Memory B cell (primary cell): ENCODE measurements around the gene AMPD3.
A peak's percentile ranks its signal among the peaks of the same experiment; 100 is the strongest.

Experiments used
- ATAC-seq: fragments of 150-1000 bp; cut with Tn5 transposase; 2 replicates; pipeline ENCODE4 v1.10.0; 2021; ENCODE audit warnings: low read depth, mild to moderate bottlenecking, moderate library complexity
- DNase-seq, 2 donors: peaks; one replicate each; pipeline ENCODE4 v3.0.0; 2022; ENCODE audit warnings: low spot score in 2 of 2
- H3K27ac Mint-ChIP-seq: one replicate; pipeline ENCODE4 v1.8.0; 2022; ENCODE audit warnings: mild to moderate bottlenecking, moderate library complexity, mixed read lengths
- H3K27me3 Mint-ChIP-seq: one replicate; pipeline ENCODE4 v1.8.0; 2022; ENCODE audit warnings: mixed read lengths
- H3K36me3 Mint-ChIP-seq: one replicate; pipeline ENCODE4 v1.8.0; 2022; ENCODE audit warnings: mild to moderate bottlenecking, mixed read lengths
- H3K4me1 Mint-ChIP-seq: one replicate; pipeline ENCODE4 v1.8.0; 2022; ENCODE audit warnings: mixed read lengths
- H3K4me3 Mint-ChIP-seq: one replicate; pipeline ENCODE4 v1.8.0; 2022; ENCODE audit warnings: mild to moderate bottlenecking, moderate library complexity, mixed read lengths
- H3K9me3 Mint-ChIP-seq: one replicate; pipeline ENCODE4 v1.8.0; 2022; ENCODE audit warnings: mixed read lengths

AMPD3 gene

DNA sequence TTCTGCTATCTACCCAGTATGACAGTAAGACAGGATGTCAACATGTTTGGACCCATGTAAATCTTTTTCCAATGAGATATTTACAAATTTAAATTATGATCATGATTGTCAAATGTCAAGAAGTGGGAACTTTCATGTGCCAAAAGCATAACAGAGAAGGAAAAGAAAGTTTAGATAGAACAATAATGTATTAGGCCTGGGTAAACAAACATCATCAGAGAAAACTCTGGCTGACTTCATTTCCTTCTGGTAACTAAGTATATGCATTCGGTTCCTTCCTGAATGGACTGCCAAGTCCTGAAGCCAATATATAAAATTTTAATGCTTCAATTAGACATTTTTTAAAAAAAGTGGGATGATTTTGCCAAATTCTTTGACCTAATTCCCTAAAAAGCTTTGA, 69.4 kb downstream of the AMPD3 start:
- ATAC-seq (no peak), DNase-seq (no peak)
- Mint-ChIP-seq H3K27ac (no peak overlapping the region), H3K4me3 (no peak overlapping the region), H3K27me3 (no peaks in the 10 kb centered on the region), H3K9me3 (no peaks in the 10 kb centered on the region), H3K4me1 (peaks cover 24% of the 10 kb centered on the region), H3K36me3 (peaks cover 44% of the 10 kb centered on the region)

DNA sequence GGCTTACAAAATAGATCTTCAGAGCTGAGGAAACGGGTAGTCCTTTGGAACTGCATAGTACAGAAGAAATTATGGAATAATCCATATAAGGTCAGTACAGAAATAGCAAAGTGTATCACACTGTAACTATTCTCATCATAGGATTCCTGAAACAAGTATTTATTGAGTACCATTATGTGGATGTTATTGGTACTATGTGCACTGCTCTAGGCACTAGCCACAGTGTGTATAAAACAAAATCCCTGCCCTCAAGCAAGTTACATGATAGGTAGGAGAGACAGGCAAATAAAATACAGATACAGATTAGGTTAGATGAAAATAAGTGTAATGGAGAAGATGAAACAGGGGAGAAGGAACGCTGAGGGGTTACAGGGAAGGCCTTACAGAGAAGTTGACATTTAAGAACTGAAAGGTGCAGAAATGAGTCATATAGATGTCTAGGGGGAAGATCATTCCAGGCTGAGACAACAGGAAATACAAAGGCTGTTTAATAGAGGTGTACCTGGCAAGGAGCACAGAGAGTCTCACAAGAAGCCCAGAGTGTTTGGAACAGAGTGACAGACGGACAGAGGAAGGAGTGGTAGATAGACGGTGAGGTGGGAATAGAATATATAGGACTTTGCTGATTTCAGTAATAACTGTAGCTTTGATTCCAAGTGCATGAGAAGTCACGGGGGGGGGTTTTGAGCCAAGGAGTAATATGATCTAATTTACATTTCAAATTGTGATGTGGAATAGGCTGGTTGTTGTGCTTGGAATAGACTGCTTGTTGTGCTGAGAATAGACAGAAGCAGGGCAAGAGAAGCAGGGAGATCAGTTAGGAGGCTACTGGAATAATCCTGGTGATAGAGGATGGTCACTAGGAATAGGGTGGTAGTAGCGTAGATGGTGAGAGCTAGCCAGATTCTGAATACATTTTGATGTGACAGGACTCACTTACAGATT, 72.2 kb downstream of the AMPD3 start:
- Mint-ChIP-seq H3K27me3 (no peaks in the 10 kb centered on the region), H3K36me3 (peaks cover 35% of the 10 kb centered on the region), H3K9me3 (no peaks in the 10 kb centered on the region), H3K27ac (peak overlapping the region; percentile 22), H3K4me1 (peaks cover 14% of the 10 kb centered on the region), H3K4me3 (no peak overlapping the region)
- ATAC-seq: no peak
- no peak for DNase-seq

DNA sequence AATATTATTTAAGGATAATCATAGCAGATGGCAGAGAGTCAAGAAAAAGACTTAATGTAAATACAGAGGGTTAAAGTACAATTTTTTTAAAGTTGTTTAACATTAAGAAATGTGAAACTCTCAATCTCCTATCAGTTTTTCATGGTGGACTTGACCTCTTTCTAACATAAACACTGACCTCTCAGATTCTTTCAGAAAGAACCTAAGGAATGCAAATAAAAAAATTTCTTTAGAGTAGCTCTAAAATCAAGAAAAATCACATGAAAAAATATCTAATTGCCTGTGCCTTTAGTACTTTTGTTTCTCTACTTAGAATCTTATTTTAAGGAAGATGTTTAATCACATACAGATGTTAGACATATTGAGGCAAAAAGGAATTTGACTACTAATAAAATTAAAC, 73.1 kb downstream of the AMPD3 start:
- H3K4me3 Mint-ChIP-seq: no peak overlapping the region
- ATAC-seq (no peak), DNase-seq (no peak)
- H3K9me3 Mint-ChIP-seq: no peaks in the 10 kb centered on the region
- H3K4me1 Mint-ChIP-seq: peaks cover 14% of the 10 kb centered on the region
- no peak overlapping the region for H3K27ac Mint-ChIP-seq
- peaks cover 37% of the 10 kb centered on the region for H3K36me3 Mint-ChIP-seq
- H3K27me3 Mint-ChIP-seq: no peaks in the 10 kb centered on the region

DNA sequence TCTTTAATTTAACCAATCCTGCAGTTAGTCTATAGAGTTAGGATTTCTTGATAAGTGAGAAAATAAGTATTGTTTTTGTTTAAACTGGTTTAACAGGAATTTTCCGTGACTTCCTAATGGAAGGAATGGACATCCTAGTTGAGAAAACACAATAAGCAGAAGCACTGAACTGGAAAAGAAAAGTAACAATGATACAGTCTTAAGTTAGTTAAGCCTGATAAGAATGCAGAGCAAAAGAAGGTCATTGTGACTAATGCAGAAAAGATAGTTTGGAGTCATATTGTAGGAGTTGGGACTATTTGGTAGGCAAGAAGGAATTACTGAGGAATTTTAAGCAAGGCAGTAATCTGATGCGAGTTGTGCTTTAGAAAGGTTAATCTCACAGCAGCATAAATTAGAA, 74.2 kb downstream of the AMPD3 start:
- H3K4me3 Mint-ChIP-seq: no peak overlapping the region
- H3K36me3 Mint-ChIP-seq: peaks cover 40% of the 10 kb centered on the region
- H3K9me3 Mint-ChIP-seq: no peaks in the 10 kb centered on the region
- H3K27ac Mint-ChIP-seq: peak overlapping the region; percentile 43
- DNase-seq (no peak), ATAC-seq (no peak)
- H3K27me3 Mint-ChIP-seq: no peaks in the 10 kb centered on the region
- peaks cover 21% of the 10 kb centered on the region for H3K4me1 Mint-ChIP-seq

DNA sequence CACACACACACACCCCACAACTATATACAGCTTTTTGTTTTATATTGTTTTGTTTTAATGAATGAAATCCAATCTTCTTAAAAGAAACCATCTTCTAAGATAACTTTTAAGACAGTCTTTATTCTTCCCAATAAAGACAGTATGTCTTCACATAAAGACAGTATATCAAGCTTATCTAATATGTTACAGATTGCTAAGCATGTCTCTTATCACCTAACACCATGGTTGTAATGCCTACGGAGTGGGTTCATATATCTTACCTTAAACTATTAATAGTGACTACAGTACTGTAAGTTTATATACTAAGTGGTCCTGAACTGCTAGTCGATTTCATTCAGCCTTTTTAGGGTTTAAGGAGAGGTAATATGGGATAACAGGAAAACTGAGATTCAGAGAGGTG, 77.5 kb downstream of the AMPD3 start:
- Mint-ChIP-seq H3K27ac (no peak overlapping the region), H3K4me1 (peaks cover 25% of the 10 kb centered on the region), H3K9me3 (no peaks in the 10 kb centered on the region), H3K27me3 (no peaks in the 10 kb centered on the region), H3K36me3 (peaks cover 24% of the 10 kb centered on the region), H3K4me3 (no peak overlapping the region)
- DNase-seq (no peak), ATAC-seq (no peak)

DNA sequence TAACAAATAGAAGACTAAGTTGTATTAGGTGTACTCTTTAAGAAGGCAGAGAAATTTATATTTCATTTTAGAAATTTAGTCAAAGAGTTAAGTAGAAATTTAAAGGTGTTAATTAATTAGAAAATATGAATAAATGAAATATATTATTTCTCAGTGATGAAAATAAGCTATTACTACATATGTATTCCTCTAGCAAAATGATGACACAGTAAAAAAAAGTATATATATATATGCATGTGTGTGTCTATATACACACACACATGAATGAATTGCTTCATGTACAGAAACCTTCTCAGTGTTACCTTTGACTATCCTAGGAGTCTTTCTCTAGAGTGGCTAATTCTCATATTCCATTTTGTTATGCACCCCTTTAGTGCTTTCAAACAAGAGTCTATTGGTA, 78.3 kb downstream of the AMPD3 start:
- Mint-ChIP-seq H3K4me1 (peaks cover 28% of the 10 kb centered on the region), H3K27ac (no peak overlapping the region), H3K36me3 (peaks cover 22% of the 10 kb centered on the region), H3K9me3 (no peaks in the 10 kb centered on the region), H3K4me3 (no peak overlapping the region), H3K27me3 (no peaks in the 10 kb centered on the region)
- ATAC-seq: no peak
- DNase-seq: no peak

DNA sequence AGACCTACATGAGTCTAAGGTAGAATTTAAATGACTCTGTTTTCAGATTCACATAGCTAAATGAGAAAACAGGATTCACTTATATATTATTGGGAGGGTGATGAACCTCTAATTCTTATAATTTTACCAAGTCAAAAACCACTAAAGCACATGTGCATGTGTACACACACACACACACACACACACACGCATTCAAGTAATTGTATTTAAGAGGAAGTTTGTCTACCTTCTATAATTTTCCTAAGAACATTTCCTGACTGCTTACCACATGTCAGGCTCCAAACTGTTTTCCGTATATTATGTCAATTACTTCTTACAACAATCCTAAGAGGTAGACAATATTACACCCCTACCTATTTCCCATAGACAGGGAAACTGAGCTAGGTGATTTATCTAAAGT, 79.3 kb downstream of the AMPD3 start:
- Mint-ChIP-seq H3K9me3 (no peaks in the 10 kb centered on the region), H3K4me3 (no peak overlapping the region), H3K36me3 (peaks cover 17% of the 10 kb centered on the region), H3K27me3 (no peaks in the 10 kb centered on the region), H3K4me1 (peaks cover 27% of the 10 kb centered on the region), H3K27ac (no peak overlapping the region)
- DNase-seq (no peak), ATAC-seq (no peak)

DNA sequence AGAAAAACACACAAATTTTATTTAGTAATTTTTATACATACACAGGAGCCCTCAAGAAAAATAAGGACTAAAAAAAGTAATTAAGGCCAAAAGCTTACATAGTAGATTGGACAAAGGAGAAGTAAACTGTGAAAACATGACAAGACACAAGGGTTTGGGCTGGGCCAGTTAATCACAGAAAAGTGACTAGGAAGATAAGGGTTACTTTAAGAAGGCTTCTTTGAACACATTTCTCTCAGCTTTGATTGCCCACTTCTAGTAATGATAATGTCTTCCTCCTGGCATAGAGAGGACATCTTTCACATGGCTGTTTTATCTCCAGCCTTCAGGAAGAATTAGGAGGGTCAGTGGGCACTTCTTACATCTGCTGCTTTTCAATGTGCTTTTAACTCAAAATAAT, 82.5 kb downstream of the AMPD3 start:
- peaks cover 12% of the 10 kb centered on the region for H3K36me3 Mint-ChIP-seq
- no peaks in the 10 kb centered on the region for H3K27me3 Mint-ChIP-seq
- ATAC-seq (no peak), DNase-seq (no peak)
- no peak overlapping the region for H3K27ac Mint-ChIP-seq
- H3K9me3 Mint-ChIP-seq: no peaks in the 10 kb centered on the region
- no peak overlapping the region for H3K4me3 Mint-ChIP-seq
- peaks cover 39% of the 10 kb centered on the region for H3K4me1 Mint-ChIP-seq

DNA sequence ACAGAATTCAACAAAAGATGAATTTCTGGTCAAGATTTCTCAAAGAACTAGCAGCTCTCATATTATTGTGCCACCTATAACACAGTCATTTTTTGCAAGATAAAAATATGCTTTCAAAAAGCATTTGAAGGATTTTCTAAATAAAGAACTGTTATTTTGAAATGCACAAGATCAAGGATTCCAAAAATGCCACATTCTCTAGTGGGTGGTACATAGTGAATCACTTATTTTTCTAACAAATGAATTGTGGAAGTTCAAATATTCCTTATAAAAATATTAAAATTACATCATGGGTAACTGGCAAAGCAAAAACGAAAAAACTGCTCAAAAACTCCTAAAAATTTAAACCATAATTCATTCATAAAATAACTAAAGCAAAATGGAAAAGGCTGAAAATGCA, 83.9 kb downstream of the AMPD3 start:
- H3K27ac Mint-ChIP-seq: no peak overlapping the region
- peaks cover 35% of the 10 kb centered on the region for H3K4me1 Mint-ChIP-seq
- no peaks in the 10 kb centered on the region for H3K27me3 Mint-ChIP-seq
- H3K36me3 Mint-ChIP-seq: peaks cover 10% of the 10 kb centered on the region
- no peak for ATAC-seq
- no peak overlapping the region for H3K4me3 Mint-ChIP-seq
- DNase-seq: no peak
- no peaks in the 10 kb centered on the region for H3K9me3 Mint-ChIP-seq

DNA sequence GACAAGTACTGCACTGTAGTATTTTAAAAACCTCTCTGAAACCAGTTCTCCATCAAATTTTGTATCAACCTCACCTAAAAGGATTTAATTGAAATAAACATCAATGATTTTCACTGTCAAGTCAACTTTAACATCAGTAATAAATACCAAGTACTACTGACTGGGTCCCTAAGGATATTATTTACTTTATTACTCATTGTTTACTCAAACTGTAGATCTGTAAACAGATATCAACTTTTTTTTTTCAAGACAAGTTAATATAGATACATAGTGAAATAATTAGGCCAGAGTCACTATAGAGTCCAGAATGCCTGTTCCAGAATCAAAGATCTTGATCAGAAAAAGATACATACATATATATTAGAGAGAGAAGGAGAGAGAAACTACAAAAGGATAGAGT, 84.3 kb downstream of the AMPD3 start:
- H3K27ac Mint-ChIP-seq: peak overlapping the region; percentile 98
- DNase-seq: no peak
- no peak for ATAC-seq
- peak overlapping the region; percentile 92 for H3K4me3 Mint-ChIP-seq
- H3K27me3 Mint-ChIP-seq: no peaks in the 10 kb centered on the region
- H3K36me3 Mint-ChIP-seq: peaks cover 12% of the 10 kb centered on the region
- peaks cover 33% of the 10 kb centered on the region for H3K4me1 Mint-ChIP-seq
- no peaks in the 10 kb centered on the region for H3K9me3 Mint-ChIP-seq

DNA sequence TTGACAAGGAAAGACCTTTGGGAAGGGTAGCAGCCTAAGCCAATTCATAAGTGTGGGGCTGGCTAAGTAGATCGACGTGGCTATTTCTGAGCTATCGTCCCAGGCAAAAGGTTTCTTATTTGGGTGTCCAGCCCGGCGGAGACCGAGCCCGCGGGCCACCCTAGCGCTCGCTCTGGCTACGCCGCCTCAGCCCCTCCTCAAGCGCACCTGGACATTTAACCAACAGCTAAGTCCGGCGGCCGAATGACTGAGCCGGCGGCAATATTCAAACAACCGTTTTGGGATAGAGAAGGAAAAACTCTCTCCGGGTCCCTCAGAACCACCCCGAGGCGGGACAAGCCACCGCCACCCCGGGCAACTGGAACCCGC, 85.5 kb downstream of the AMPD3 start:
- Mint-ChIP-seq H3K9me3 (no peaks in the 10 kb centered on the region), H3K4me3 (peak overlapping the region; percentile 92), H3K27ac (peak overlapping the region; percentile 98), H3K36me3 (peaks cover 14% of the 10 kb centered on the region), H3K4me1 (peaks cover 31% of the 10 kb centered on the region), H3K27me3 (no peaks in the 10 kb centered on the region)
- DNase-seq (no peak), ATAC-seq (peak; percentile 0)

DNA sequence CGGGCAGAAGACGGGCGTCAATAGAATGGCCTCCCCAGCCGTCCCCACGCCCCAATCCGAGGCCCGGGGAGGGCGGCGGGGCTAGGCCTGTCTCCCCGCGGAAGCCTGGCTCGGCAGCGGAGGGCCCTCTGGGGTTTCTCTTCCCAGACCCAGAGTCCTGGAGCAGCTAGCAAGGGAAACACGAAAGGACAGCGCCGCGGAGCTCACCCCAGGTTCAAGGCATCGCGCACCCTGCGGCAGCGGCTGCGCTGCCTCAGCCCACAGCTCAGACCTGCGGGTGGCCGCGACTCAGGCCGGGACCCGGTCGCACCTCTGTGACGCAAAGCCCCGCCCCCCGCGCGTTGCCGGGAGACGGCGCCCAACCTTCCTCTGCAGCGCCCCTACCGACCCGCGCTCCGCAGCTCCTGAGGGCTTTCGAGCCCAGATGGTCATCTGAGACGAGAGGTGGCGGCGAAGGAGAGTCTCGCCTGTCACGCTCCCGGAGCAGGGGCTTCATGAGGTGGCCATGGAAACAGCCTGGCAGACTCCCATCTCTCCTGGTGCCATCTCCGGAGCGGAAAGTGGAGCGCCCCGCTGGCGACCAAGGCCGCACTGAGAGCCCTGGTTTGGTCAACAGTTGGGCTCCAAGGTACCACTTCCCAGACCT, 86.0 kb downstream of the AMPD3 start, which contains the start of gene RNF141:
Gene RNF141, minus strand, starts transcription at position 273 of the 646 bp plus-strand sequence. CDS start 7,029 bp downstream, outside the sequence.
- peaks cover 14% of the 10 kb centered on the region for H3K36me3 Mint-ChIP-seq
- H3K27ac Mint-ChIP-seq: peak within 1 kb of the TSS; percentile 98
- H3K4me3 Mint-ChIP-seq: peak within 1 kb of the TSS; percentile 92
- peak; percentile 88 for ATAC-seq
- peaks cover 32% of the 10 kb centered on the region for H3K4me1 Mint-ChIP-seq
- DNase-seq: peak; percentile 96 to 99
- H3K9me3 Mint-ChIP-seq: no peaks in the 10 kb centered on the region
- no peaks in the 10 kb centered on the region for H3K27me3 Mint-ChIP-seq

DNA sequence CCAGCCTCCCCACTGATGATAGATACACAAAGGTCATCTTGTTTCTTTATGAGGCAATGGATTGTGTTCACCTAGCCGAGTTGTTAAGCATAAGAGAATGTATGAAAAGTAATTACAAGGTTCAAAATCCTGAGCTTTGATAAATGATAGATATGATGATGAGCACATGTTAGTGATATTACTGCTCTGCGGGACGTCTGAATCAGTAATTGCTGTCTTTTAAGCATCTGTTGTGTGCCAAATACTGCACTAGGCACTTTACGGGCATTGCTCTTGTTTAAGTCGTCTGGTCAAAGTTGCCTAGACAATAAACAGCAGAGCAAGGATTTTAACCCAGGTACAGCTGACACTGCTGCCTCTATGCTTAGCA, 86.5 kb downstream of the AMPD3 start:
- peak overlapping the region; percentile 98 for H3K27ac Mint-ChIP-seq
- H3K9me3 Mint-ChIP-seq: no peaks in the 10 kb centered on the region
- peak overlapping the region; percentile 92 for H3K4me3 Mint-ChIP-seq
- no peak for DNase-seq
- peaks cover 14% of the 10 kb centered on the region for H3K36me3 Mint-ChIP-seq
- peaks cover 32% of the 10 kb centered on the region for H3K4me1 Mint-ChIP-seq
- ATAC-seq: no peak
- no peaks in the 10 kb centered on the region for H3K27me3 Mint-ChIP-seq

DNA sequence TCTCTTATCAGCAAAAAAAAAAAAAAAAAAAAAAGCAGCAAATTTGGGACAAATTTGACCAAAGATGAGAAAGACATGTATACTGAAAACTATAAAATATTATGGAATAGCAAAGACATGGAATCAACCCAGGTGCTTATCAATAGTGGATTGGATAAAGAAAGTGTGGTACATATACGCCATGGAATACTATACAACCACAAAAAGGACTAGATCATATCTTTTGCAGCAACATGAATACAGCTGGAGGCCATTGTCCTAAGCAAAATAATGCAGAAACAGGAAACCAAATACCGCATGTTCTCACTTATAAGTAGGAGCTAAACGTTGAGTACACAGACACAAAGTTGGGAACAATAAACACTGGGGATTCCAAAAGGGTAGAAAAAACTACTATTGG, 87.7 kb downstream of the AMPD3 start:
- ATAC-seq (no peak), DNase-seq (no peak)
- Mint-ChIP-seq H3K27ac (no peak overlapping the region), H3K36me3 (peaks cover 14% of the 10 kb centered on the region), H3K27me3 (no peaks in the 10 kb centered on the region), H3K9me3 (no peaks in the 10 kb centered on the region), H3K4me1 (peaks cover 25% of the 10 kb centered on the region), H3K4me3 (no peak overlapping the region)
